SJSA1 (cell line): ENCODE data around the gene BRWD1. TPM values are rescaled to one million over a fixed set of nuclear protein-coding genes. Genes with fewer than 3 reads are reported as not detected.

Source experiments
- DNase-seq, 2 experiments: peaks; one replicate each; pipeline ENCODE4 v3.0.0-alpha.2; 2015 to 2020; ENCODE audit warnings: low spot score in 2 of 2, low read depth in 1 of 2
- H3K27ac ChIP-seq: fragments of 250-450 bp; sonication (Bioruptor Pico); 2 replicates; pipeline ENCODE4 v1.5.1; 2020; ENCODE audit warnings: mild to moderate bottlenecking, moderate library complexity
- H3K27me3 ChIP-seq: fragments of 250-450 bp; sonication (Bioruptor Pico); replicated peaks from 2 replicates; pipeline ENCODE4 v1.5.1; 2020; ENCODE audit warnings: mild to moderate bottlenecking, moderate library complexity
- H3K36me3 ChIP-seq: fragments of 250-450 bp; sonication (Bioruptor Pico); 2 replicates; pipeline ENCODE4 v1.5.1; 2020; ENCODE audit warnings: mild to moderate bottlenecking
- H3K4me1 ChIP-seq: fragments of 250-450 bp; sonication (Bioruptor Pico); replicated peaks from 2 replicates; pipeline ENCODE4 v1.6.1; 2021; ENCODE audit warnings: mild to moderate bottlenecking
- H3K4me3 ChIP-seq: fragments of 250-450 bp; sonication (Bioruptor Pico); 2 replicates; pipeline ENCODE4 v1.5.1; 2020; ENCODE audit warnings: mild to moderate bottlenecking
- H3K9me3 ChIP-seq: fragments of 250-450 bp; sonication (Bioruptor Pico); replicated peaks from 2 replicates; pipeline ENCODE4 v1.5.1; 2020; ENCODE audit warnings: mild to moderate bottlenecking
- total RNA-seq: library from RNA; depleted of rRNA; stranded (reverse); fragments of >200 nt; shearing (Covaris generic); gene quantifications from 2 replicates; pipeline ENCODE4 v1.2.3, GENCODE V29; 2014

BRWD1 gene
- total RNA-seq, 1 experiment from 2014 or later, result 30.3 TPM

- Histone ChIP-seq H3K36me3 (peaks cover 77% of the 10 kb centered on the region), H3K27me3 (no peaks in the 10 kb centered on the region), H3K9me3 (no peaks in the 10 kb centered on the region), H3K27ac (no peak overlapping the region), H3K4me3 (no peak overlapping the region), H3K4me1 (peaks cover 21% of the 10 kb centered on the region)
- no peak for DNase-seq
Measured at GRCh38 chr21:39344848-39345247, 31.4 kb upstream of the BRWD1 start.

DNA sequence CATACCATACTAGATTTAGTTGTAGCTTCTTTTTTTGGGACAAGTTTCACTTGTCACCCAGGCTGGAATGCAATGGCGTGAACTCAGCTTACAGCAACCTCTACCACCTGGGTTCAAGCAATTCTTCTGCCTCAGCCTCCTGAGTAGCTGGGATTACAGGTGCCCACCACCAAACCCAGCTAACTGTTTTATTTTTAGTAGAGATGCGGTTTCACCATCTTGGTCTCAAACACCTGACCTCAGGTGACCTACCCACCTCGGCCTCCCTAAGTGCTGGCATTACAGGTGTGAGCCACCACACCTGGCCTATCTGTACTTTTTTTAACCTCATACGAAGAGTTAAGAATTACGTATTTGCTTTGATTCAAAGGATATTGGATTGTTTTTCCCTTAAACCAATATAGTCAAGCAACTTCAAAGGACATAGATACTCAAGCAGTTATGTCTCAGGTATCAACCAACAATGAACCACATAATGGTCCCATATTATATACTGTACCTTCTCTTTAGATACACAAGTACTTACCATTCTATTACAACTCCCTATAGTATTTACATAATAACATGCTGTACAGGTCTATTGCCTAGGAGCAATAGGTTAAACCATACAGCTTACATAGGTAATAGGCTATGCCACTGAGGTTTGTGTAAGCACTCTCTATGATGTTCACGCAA, 28.0 kb upstream of the BRWD1 start:
- no peak overlapping the region for H3K27ac ChIP-seq
- H3K9me3 ChIP-seq, result no peaks in the 10 kb centered on the region
- H3K4me1 ChIP-seq, result peaks cover 9% of the 10 kb centered on the region; the same call in 1 of the 2 replicates
- H3K27me3 ChIP-seq, result no peaks in the 10 kb centered on the region
- H3K4me3 ChIP-seq, result no peak overlapping the region
- H3K36me3 ChIP-seq, result peaks cover 53% of the 10 kb centered on the region
- no peak for DNase-seq

DNA sequence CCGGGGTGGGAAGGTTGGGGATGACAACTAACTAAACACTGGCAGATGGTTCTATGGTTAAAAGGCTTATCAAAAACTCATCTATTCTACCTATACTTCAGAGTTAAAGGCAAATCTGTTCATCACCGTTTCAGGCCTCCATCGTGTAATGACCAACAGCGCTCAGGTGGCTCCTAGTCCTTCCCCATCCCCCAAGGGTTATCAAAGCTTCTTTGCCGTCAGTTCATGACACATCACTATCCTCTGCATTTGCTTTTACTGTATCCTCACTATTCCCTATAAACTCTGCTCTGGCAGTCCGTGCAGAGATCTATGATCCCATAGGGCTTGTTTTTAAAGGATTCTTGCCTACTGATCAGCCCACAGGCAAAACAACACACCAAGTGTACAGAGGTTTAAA, 27.3 kb upstream of the BRWD1 start:
- Histone ChIP-seq H3K9me3 (no peaks in the 10 kb centered on the region), H3K36me3 (peaks cover 46% of the 10 kb centered on the region), H3K4me1 (peaks cover 8% of the 10 kb centered on the region; the same call in 1 of the 2 replicates), H3K27ac (no peak overlapping the region), H3K4me3 (no peak overlapping the region), H3K27me3 (no peaks in the 10 kb centered on the region)
- DNase-seq, result no peak

DNA sequence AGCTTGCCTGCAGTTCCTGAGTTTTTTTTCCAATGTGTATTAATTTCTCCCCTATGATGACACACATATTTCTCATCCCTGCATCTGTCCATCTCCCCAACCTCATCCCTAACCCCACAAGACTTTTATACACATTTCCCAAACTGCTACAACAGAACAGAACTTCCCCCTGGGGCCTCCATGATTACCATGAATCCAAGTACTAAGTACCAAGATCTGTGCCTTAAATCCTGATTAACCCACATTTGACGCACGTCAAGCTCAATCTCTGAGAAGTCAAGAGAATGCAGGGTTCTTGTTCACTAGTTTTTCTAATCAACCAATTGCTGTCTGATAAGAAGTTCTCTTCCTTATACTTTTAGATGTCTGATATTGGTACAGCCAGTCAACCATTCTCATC, 25.8 kb upstream of the BRWD1 start:
- Histone ChIP-seq H3K4me1 (no peaks in the 10 kb centered on the region), H3K27me3 (no peaks in the 10 kb centered on the region), H3K36me3 (peaks cover 31% of the 10 kb centered on the region), H3K27ac (no peak overlapping the region), H3K4me3 (no peak overlapping the region), H3K9me3 (no peaks in the 10 kb centered on the region)
- no peak for DNase-seq

GRCh38 chr21:39336457-39337008, 23.1 kb upstream of the BRWD1 start:
- Histone ChIP-seq H3K4me3 (no peak overlapping the region), H3K4me1 (no peaks in the 10 kb centered on the region), H3K36me3 (peaks cover 9% of the 10 kb centered on the region), H3K27ac (no peak overlapping the region), H3K9me3 (no peaks in the 10 kb centered on the region), H3K27me3 (no peaks in the 10 kb centered on the region)
- DNase-seq, result no peak

DNA sequence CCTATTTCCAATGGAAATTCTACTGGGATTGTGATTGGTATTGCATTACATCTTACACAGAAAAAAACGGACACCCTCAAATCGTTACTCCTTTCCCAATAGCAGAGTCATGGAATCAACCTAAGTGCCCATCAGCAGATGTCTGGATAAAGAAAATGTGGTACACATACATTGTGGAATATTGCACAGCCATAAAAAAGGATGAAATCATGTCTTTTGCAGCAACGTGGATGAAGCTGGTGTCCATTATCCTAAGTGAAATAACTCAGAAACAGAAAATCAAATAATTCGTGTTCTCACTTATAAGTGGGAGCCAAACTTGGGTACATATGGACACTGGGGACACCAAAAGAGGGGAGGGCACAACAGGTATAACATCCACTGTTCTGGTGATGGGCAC, 21.2 kb upstream of the BRWD1 start:
- Histone ChIP-seq H3K4me3 (no peak overlapping the region), H3K36me3 (no peaks in the 10 kb centered on the region), H3K27ac (no peak overlapping the region), H3K27me3 (no peaks in the 10 kb centered on the region), H3K9me3 (no peaks in the 10 kb centered on the region), H3K4me1 (no peaks in the 10 kb centered on the region)
- no peak for DNase-seq

- Histone ChIP-seq H3K27ac (no peak overlapping the region), H3K4me3 (no peak overlapping the region), H3K4me1 (no peaks in the 10 kb centered on the region), H3K9me3 (no peaks in the 10 kb centered on the region), H3K27me3 (no peaks in the 10 kb centered on the region), H3K36me3 (no peaks in the 10 kb centered on the region)
- DNase-seq, result no peak
Measured at GRCh38 chr21:39332175-39332574, 18.7 kb upstream of the BRWD1 start.

- Histone ChIP-seq H3K36me3 (no peaks in the 10 kb centered on the region), H3K27me3 (no peaks in the 10 kb centered on the region)
- no peak for DNase-seq
Measured at GRCh38 chr21:39330001-39330400, 16.6 kb upstream of the BRWD1 start.

GRCh38 chr21:39327727-39328126, 14.3 kb upstream of the BRWD1 start:
- H3K4me3 ChIP-seq, result no peak overlapping the region
- no peak for DNase-seq
- no peak overlapping the region for H3K27ac ChIP-seq
- H3K4me1 ChIP-seq, result no peaks in the 10 kb centered on the region
- no peaks in the 10 kb centered on the region for H3K36me3 ChIP-seq
- no peaks in the 10 kb centered on the region for H3K9me3 ChIP-seq
- H3K27me3 ChIP-seq, result no peaks in the 10 kb centered on the region

More at GRCh38 chr21:39330001-39330400, 16.6 kb upstream of the BRWD1 start:
- Histone ChIP-seq H3K4me3 (no peak overlapping the region), H3K9me3 (no peaks in the 10 kb centered on the region), H3K27ac (no peak overlapping the region), H3K4me1 (no peaks in the 10 kb centered on the region)

GRCh38 chr21:39326607-39327307, 13.3 kb upstream of the BRWD1 start:
- Histone ChIP-seq H3K4me1 (no peaks in the 10 kb centered on the region), H3K4me3 (no peak overlapping the region), H3K27me3 (no peaks in the 10 kb centered on the region), H3K27ac (no peak overlapping the region), H3K9me3 (no peaks in the 10 kb centered on the region), H3K36me3 (no peaks in the 10 kb centered on the region)
- no peak for DNase-seq

- H3K9me3 ChIP-seq, result no peaks in the 10 kb centered on the region
- no peaks in the 10 kb centered on the region for H3K27me3 ChIP-seq
- no peak overlapping the region for H3K27ac ChIP-seq
- no peak overlapping the region for H3K4me3 ChIP-seq
- DNase-seq, result no peak
- H3K36me3 ChIP-seq, result no peaks in the 10 kb centered on the region
- H3K4me1 ChIP-seq, result no peaks in the 10 kb centered on the region
Measured at GRCh38 chr21:39325458-39325857, 12.0 kb upstream of the BRWD1 start.

GRCh38 chr21:39321424-39321823, 8.0 kb upstream of the BRWD1 start:
- Histone ChIP-seq H3K9me3 (no peaks in the 10 kb centered on the region), H3K27ac (no peak overlapping the region)

DNA sequence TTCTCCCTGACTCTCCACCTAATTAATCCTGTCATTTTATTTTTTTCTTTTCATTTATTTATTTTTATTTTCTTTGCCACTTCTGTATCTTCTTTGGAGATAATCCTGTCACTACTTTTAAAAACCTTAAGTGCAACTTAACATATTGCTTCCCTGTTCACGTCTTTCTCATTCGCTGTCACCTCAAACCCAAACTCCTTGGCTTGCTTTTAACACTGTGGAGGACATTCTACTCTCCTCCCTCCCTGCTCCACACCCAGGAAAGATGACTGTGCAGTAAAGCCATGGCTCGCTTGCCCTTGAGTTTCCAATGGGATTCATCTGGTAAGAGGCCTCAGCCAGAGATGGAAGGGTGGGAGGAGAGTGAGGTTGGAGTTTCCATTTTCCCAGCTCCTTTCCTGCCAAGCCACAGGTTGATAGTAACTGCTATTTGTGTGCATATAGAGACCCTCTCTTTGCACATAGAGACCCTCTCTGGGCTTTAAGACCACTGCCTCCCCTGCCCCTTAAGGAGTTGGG, 6.4 kb upstream of the BRWD1 start:
- Histone ChIP-seq H3K27ac (no peak overlapping the region), H3K4me1 (no peaks in the 10 kb centered on the region; the same call in 1 of the 2 replicates), H3K27me3 (no peaks in the 10 kb centered on the region), H3K36me3 (no peaks in the 10 kb centered on the region), H3K4me3 (no peak overlapping the region), H3K9me3 (no peaks in the 10 kb centered on the region)
- no peak for DNase-seq

More at GRCh38 chr21:39321424-39321823, 8.0 kb upstream of the BRWD1 start:
- Histone ChIP-seq H3K27me3 (no peaks in the 10 kb centered on the region), H3K4me1 (no peaks in the 10 kb centered on the region), H3K4me3 (no peak overlapping the region), H3K36me3 (no peaks in the 10 kb centered on the region)
- no peak for DNase-seq

DNA sequence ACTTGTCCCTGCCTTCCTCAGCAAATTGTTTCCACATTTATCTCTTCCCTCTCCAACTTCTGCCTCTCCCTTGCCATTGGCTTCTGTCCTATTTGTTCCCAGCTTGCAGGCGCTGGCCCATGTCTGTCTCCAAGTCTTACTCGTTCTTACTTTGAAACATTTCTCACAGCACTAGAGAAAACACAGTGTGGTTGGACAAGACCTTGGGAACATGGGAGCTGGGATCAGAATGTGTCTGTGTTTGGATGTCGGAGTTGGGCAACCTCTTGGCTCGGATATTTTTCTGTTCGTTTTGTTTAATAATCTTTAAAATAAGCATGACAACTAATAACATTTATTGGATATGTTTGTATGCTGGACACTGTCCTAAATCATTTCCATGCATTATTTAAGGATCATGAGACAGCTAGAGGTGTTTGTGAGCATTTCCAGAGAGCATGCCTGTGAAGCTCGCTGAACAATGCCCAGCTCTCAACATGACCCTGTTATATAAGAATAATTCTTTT, 5.9 kb upstream of the BRWD1 start:
- Histone ChIP-seq H3K27ac (no peak overlapping the region), H3K4me1 (peaks cover 5% of the 10 kb centered on the region), H3K9me3 (no peaks in the 10 kb centered on the region), H3K36me3 (no peaks in the 10 kb centered on the region), H3K27me3 (no peaks in the 10 kb centered on the region), H3K4me3 (no peak overlapping the region)
- DNase-seq, result no peak
